Kidney capillary endothelial cell (primary cell): ENCODE results near the gene RBM38.

Source experiments
- DNase-seq: peaks from one replicate; pipeline ENCODE4 v3.0.0-alpha.2; 2018; ENCODE audit warnings: low spot score

The RBM38 gene

DNA sequence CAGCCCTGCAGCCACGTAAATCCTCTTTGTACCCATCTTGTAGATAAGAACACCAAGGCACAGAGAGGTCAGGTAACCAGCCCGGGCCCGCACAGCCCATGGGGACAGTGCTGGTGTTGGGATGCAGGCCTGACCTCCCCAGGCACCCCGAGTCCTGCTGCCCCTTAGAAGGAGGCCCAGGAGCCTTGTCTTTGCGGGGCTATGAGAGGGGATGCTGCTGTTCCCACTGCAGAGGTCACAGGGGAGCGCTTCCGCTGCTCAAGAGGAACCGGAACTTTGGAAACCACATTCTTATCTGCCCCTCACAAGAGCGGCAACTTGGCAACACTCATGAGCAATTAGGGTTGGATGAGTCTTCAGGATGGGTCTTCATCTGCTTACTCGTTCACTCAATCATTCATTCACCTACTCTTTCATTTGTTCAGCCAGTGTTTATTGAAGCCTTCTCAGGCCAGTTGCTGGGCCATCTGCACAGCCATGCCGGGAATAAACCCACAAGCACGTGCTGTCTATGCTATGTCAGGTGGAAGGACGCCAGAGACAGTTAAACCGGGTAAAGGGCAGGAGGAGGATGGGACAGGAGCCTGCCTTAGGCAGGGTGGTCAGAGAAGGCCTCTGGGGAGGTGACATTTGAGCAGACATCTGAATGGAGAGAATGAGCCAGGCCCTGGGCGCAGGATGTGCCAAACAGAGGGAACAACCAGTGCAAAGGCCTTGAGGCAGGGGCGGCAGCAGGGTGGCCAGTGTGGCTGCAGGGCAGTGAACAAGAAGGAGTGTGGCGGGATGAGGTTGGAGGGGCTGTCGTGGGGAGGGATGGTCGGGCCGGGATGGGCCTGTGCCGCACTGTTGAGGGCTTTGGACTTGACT is 60.8 kb downstream of the RBM38 start:
- DNase-seq, result no peak

DNA sequence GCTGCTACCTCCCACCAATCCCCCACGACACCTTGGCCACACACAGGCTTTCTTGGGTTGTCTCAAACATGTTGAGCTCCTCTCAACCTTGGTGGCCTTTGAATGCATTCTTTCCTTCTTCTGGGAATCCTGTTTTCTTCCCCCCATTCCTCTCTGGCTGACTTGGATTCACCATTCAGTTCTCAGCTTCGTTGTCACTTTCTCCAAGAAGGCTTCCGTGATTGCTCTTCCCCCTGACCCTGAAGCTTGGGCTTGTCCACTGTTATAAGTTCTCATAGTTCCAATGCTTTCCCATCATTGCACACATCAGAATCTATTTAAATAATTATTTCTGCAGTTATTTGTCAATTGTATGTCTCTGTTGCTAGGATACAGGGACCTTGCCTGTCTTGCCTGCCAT is 64.2 kb downstream of the RBM38 start:
- DNase-seq, result no peak

DNA sequence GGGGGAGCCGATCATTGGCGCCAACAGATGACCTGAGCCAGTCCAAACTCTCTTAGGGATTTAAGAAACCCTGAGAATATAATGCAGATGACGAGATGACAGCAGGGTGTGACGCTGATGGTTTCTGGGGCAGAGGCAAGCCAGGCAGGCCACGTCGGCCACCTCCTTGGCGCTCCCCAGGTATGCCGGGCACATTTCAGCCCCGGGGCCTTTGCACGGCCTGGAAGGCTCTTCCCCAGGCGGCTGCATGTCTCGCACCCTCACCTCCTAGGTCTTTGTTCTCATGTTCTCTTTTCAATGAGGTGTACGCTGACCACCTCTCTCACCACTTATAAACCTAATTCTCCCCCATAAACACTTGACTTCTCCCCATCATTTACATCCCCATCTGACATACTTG is 64.9 kb downstream of the RBM38 start:
- no peak for DNase-seq

DNA sequence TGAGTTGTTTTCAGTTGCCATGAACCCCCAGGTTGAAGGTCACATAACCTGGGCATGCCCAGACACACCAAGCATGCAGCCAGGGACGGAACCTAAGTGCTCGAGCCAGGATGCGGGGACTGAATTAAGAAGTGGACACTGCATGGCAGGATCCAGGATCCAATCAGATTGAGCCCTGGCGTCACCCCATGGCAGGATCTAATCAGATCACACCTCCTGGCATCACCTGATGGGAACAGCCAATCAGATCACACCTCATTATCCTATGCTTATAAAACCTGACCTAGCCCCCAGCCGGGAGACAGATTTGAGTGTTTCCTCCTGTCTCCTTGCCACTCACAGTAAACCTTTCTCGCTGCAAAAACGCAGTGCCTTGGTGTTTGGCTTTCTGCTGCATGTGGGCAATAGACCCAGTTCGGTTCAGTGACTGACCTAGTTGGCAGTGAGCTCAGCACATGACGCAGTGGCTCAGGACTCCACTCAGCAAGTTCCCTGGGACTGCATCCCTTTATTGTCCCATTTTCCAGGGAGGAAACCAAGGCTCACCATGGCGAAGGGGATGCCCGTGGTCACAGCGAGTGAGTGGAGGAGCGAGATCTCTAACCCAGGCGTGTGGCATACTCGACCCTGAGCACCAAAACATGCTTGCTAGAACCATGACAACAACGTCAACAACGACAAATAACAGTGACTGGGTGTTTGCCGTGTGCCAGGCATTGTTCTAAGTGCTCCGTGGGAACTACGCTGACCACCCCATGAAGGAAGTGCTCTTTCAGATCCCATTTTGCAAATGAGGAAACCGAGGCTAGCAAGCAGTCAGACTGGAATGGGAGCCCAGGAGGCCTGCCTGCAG is 66.3 kb downstream of the RBM38 start:
- DNase-seq, result no peak

DNA sequence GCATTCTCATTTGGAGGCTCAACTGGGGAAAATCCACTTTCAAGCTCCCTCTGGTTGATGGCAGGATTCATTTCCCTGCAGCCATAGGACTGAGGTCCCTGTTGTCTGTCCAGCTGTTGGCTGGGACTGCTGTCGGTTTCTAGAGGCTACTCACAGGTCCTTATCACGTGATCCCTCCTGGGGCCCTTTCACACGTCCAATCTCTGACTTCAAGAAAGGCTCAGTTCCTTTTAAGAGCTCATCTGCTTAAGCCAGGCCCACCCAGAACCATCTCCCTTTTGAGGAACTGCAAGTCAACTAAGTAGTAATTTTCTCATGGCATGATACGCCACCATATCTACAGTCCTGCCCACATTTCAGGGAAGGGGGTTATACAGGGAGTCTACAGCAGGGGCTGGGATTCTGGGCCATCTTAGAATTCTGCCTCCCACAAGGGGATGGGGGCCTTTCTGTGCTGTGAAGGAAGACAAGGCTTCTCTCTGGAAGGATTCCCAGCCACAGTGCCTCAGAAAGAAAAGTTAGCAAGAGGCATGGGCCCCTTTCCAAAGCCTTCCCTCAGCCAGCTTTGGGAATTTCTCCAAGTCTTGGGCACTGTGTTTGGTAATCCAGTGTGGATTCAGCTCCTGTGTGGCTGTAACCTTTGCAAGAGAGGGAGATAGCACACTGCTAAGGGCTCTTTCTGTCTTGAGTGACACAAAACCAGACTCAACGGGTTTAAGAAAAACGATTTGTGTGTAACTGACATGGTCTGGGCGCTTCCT is 67.4 kb downstream of the RBM38 start:
- DNase-seq, result no peak
